A673 (cell line): ENCODE data around the gene UGGT2.

Source experiments
- CTCF ChIP-seq: fragments of 300-800, 200-600 bp; sonication (generic); conservative IDR thresholded peaks from 2 replicates; pipeline ENCODE4 v1.5.1; 2017; ENCODE audit warnings: low read depth, mild to moderate bottlenecking, antibody characterized with exemption, low read length, moderate library complexity, mixed read lengths
- EZH2 ChIP-seq: fragments of 200-600 bp; sonication (generic); IDR thresholded peaks from 2 replicates; pipeline ENCODE4 v1.6.1; 2017; ENCODE audit warnings: borderline replicate concordance, low read depth, mild to moderate bottlenecking, mixed read lengths, antibody characterized with exemption, low read length; ENCODE audit not compliant: poor library complexity, severe bottlenecking

GRCh38 chr13:96093296-96094006 is 40.2 kb upstream of the UGGT2 start:
- TF ChIP-seq CTCF = no peak
- no peak for TF ChIP-seq EZH2
